VCaP (cell line): ENCODE measurements around the gene TLR7.

Source experiments
- H3K27ac ChIP-seq: fragments of 450-650 bp; 2 replicates; pipeline ENCODE4 v1.5.1; 2017
- CTCF ChIP-seq: fragments of 450-650 bp; conservative IDR thresholded peaks from 2 replicates; pipeline ENCODE4 v1.5.1; 2017; ENCODE audit warnings: mild to moderate bottlenecking, moderate library complexity

TLR7 gene

GRCh38 chrX:12843668-12844279 is 23.1 kb upstream of the TLR7 start:
- peak overlapping the region; percentile 44 for H3K27ac ChIP-seq
- TF ChIP-seq CTCF = no peak

- no peak for TF ChIP-seq CTCF
- H3K27ac ChIP-seq = peak overlapping the region; percentile 44
These were observed 22.6 kb upstream of the TLR7 start for GRCh38 chrX:12844319-12844718.

DNA sequence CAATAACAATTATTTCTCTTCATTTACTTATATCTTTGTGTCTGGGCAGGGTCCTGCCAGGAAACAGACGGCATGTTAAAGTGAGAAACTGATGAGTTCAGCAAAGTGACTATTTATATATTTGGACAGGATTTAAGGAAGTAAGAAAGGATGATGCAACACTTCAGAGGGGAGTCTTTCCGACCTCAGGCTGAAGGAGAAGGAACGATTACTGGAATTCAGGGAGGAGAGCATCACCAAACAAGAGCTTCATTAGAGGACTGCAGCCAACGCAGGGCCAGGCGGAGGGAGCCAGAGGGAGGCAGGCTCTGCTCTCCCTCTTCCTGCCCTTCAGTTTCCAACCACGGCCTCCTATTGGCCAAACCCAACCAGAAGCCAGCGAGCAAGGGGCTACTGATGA is 1.5 kb upstream of the TLR7 start:
- no peak for TF ChIP-seq CTCF
- no peak overlapping the region for H3K27ac ChIP-seq

GRCh38 chrX:12867685-12868084 is 813 bp downstream of the TLR7 start:
- no peak overlapping the region for H3K27ac ChIP-seq

DNA sequence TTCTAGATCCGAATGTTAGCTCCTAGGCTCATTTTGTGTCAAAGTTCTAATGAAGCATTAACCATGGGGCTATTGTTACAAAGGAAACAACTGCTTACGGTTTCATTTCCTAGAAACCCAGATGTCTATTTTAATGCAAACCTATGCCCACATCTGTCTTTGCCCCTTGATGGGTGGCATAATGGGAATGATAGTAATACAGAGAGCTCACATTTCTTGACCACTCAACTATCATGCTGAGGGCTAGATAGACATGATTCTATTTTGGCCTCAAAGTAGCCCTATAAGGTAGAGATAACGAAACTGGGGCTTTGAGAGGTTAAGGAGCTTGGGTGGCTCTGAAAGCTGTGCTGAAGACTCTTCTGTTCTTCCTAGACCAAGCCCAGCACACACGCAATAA is 1.9 kb downstream of the TLR7 start:
- TF ChIP-seq CTCF = no peak
- H3K27ac ChIP-seq = no peak overlapping the region

More at GRCh38 chrX:12867685-12868084, 813 bp downstream of the TLR7 start:
- TF ChIP-seq CTCF = no peak

DNA sequence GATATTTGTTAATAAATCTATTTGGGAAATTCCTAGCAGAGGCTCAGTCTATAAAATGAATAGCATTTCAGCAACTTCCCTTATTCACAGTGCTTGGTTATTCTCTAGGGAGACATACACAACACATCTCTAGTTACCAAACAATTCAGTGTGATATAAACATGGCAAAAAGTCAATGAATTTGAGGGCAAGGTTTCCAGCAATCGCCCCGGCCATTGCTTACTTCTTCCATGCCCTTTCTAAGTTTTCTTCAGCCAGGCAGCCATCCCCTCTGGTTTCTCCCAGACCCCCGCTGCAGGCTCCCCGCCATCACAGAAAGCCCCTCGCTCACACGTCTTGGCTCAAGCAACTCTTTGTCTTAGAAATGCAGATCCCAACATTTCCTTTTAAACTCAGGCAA is 4.4 kb downstream of the TLR7 start:
- H3K27ac ChIP-seq = no peak overlapping the region
- no peak for TF ChIP-seq CTCF

DNA sequence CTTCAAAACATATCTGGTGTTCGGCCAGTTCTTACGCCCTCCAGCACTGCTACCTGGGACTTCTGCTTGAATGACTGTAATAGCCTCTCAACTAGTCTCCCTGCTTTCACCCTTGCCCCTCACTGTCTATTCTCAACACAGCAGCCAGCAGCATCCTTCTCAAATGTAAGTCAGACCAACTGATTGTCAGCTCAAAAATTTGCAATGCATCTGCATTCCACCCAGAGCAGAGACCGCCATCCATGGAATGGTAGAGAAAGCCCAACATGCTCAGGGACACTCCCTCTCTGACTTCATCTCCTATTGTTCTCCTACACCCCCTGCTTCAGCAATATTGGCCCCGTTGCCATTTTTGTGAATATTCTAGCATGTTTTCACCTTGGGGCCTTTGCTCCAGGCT is 5.9 kb downstream of the TLR7 start:
- TF ChIP-seq CTCF = no peak
- no peak overlapping the region for H3K27ac ChIP-seq
